Thymus (tissue), 14 donors: Measurements from ENCODE around the gene CTNNA1. TPM values are rescaled to one million over a fixed set of nuclear protein-coding genes. Genes with fewer than 3 reads are reported as not detected.
"Not testable (repeated sequence)": the region's sequence is repeated elsewhere in the genome, so short reads cannot be mapped to it uniquely, and the experiment has no call there.

Experiments
- DNase-seq, 9 donors: peaks; one replicate each; pipeline ENCODE4 v3.0.0-alpha.2; 2013; ENCODE audit warnings: low spot score in 9 of 9, low read depth in 6 of 9, missing footprints in 1 of 9
- H3K27ac ChIP-seq, 2 donors: one replicate each; pipeline ENCODE4 v1.5.1; 2013; ENCODE audit warnings: control low read depth in 1 of 2, low read depth in 1 of 2, low read length in 1 of 2, mild to moderate bottlenecking in 1 of 2, moderate library complexity in 1 of 2
- H3K27me3 ChIP-seq, 2 donors: one replicate each; pipeline ENCODE4 v1.5.1; 2013; ENCODE audit warnings: low read length in 1 of 2; ENCODE audit not compliant: control insufficient read depth in 2 of 2, insufficient read depth in 1 of 2
- H3K36me3 ChIP-seq, 2 donors: one replicate each; pipeline ENCODE4 v1.5.1; 2013; ENCODE audit warnings: low read length in 1 of 2, mild to moderate bottlenecking in 1 of 2, moderate library complexity in 1 of 2; ENCODE audit not compliant: control insufficient read depth in 2 of 2, insufficient read depth in 2 of 2
- H3K4me1 ChIP-seq, 2 donors: one replicate each; pipeline ENCODE4 v1.5.1; 2013; ENCODE audit warnings: low read length in 2 of 2; ENCODE audit not compliant: control insufficient read depth in 2 of 2, insufficient read depth in 2 of 2
- H3K4me3 ChIP-seq, 2 donors: one replicate each; pipeline ENCODE4 v1.5.1; 2013; ENCODE audit warnings: low read length in 2 of 2, control low read depth in 1 of 2, mild to moderate bottlenecking in 1 of 2
- H3K9me3 ChIP-seq, 2 donors: one replicate each; pipeline ENCODE4 v1.5.1; 2013; ENCODE audit warnings: low read length in 1 of 2, mild to moderate bottlenecking in 1 of 2; ENCODE audit not compliant: control insufficient read depth in 2 of 2, insufficient read depth in 1 of 2
- WGBS: extraction: QIAGEN DNeasy Blood & Tissue Kit; methylation state at CpG from one replicate; pipeline ENCODE4 v1.1.7; 2013; 5-methylcytosine and 5-hydroxymethylcytosine counted together
- long read RNA-seq, 10 donors: transcript quantifications; one replicate each; lab custom pipeline, GENCODE V29; 2026
- polyA plus RNA-seq: library from polyadenylated mRNA; stranded (reverse); fragments of 200-250 nt; gene quantifications from one replicate; pipeline ENCODE4 v1.2.3, GENCODE V29; 2013
- total RNA-seq: library from RNA; stranded (reverse); fragments of 120-200 nt; gene quantifications from one replicate; pipeline ENCODE4 v1.2.4, GENCODE V29; 2013
- donor health status: healthy.

Gene CTNNA1
- total RNA-seq, result 53.4 TPM
- polyA plus RNA-seq, result 67.1 TPM
- long read RNA-seq, donor 1, partial matches to known transcripts, result 0 of 3 reads
- long read RNA-seq, donor 1, other reads (novel, unspliced or antisense), result 0 of 3 reads
- long read RNA-seq, donor 2, result 0 reads
- long read RNA-seq, donor 3, transcript CTNNA1-201 (18 exons, 3,756 nt), result major isoform, 5 of 36 reads
- long read RNA-seq, donor 3, partial matches to known transcripts, result 27 of 36 reads
- long read RNA-seq, donor 3, other reads (novel, unspliced or antisense), result 0 of 36 reads
- long read RNA-seq, donor 4, transcript CTNNA1-201 (18 exons, 3,756 nt), result major isoform, 5 of 11 reads
- long read RNA-seq, donor 4, partial matches to known transcripts, result 6 of 11 reads
- long read RNA-seq, donor 4, other reads (novel, unspliced or antisense), result 0 of 11 reads
- long read RNA-seq, donor 5, transcript CTNNA1-201 (18 exons, 3,756 nt), result major isoform, 17 of 31 reads
- long read RNA-seq, donor 5, partial matches to known transcripts, result 9 of 31 reads
- long read RNA-seq, donor 5, other reads (novel, unspliced or antisense), result 0 of 31 reads
- long read RNA-seq, donor 6, transcript CTNNA1-201 (18 exons, 3,756 nt), result major isoform, 7 of 18 reads
- long read RNA-seq, donor 6, partial matches to known transcripts, result 7 of 18 reads
- long read RNA-seq, donor 6, other reads (novel, unspliced or antisense), result 0 of 18 reads
- long read RNA-seq, donor 7, transcript CTNNA1-201 (18 exons, 3,756 nt), result major isoform, 8 of 16 reads
- long read RNA-seq, donor 7, partial matches to known transcripts, result 6 of 16 reads
- long read RNA-seq, donor 7, other reads (novel, unspliced or antisense), result 0 of 16 reads
- long read RNA-seq, donor 8, partial matches to known transcripts, result 0 of 3 reads
- long read RNA-seq, donor 8, other reads (novel, unspliced or antisense), result 0 of 3 reads
- long read RNA-seq, donor 9, partial matches to known transcripts, result 0 of 3 reads
- long read RNA-seq, donor 9, other reads (novel, unspliced or antisense), result 0 of 3 reads
- long read RNA-seq, donor 10, partial matches to known transcripts, result 0 of 3 reads
- long read RNA-seq, donor 10, other reads (novel, unspliced or antisense), result 0 of 3 reads

GRCh38 chr5:138752951-138753793, at the start of gene CTNNA1:
TSS of gene CTNNA1 (plus strand) at chr5:138753425. CDS start at chr5:138781925, 28,500 bp downstream.
- peak in 4 of 9 donors; percentile 26 to 61 (median 32) for DNase-seq
- H3K4me1 ChIP-seq, result peaks cover 4 to 14% of the 10 kb centered on the region in 2 donors
- WGBS, result under 1% methylated on average over 102 of the region's 102 CpGs

DNA sequence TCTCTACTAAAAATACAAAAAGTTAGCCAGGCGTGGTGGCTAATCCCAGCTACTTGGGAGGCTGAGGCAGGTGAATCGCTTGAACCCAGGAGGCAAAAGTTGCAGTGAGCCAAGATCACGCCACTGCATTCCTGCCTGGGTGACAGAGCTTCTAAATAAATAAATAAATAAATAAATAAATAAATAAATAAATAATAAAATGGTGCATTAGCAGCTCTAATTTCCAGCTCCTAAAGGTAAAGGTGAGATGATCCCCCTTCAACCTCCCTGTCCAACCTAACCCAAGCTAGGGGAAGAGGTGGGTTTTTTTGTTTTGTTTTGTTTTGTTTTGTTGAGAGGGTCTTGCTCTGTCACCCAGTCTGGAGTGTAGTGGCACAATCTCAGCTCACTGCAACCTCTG, 49.4 kb upstream of the CTNNA1 start:
- WGBS, result 97% methylated on average over 3 of the region's 3 CpGs
- H3K4me1 ChIP-seq, H3K36me3 ChIP-seq, H3K27ac ChIP-seq, H3K4me3 ChIP-seq, H3K9me3 ChIP-seq, DNase-seq: not testable (repeated sequence)
- H3K27me3 ChIP-seq, result peaks cover 5 to 45% of the 10 kb centered on the region in 2 donors

More at GRCh38 chr5:138752951-138753793, at the start of gene CTNNA1:
- H3K9me3 ChIP-seq, result peaks cover 0 to 4% of the 10 kb centered on the region in 2 donors
- peaks cover 47 to 71% of the 10 kb centered on the region in 2 donors for H3K27me3 ChIP-seq
- H3K36me3 ChIP-seq, result no peaks in the 10 kb centered on the region
- H3K27ac ChIP-seq, result peak within 1 kb of the TSS; percentile 75 to 88
- H3K4me3 ChIP-seq, result peak within 1 kb of the TSS; percentile 53 to 64

- DNase-seq, result no peak
- peaks cover 0 to 8% of the 10 kb centered on the region in 2 donors for H3K4me1 ChIP-seq
- H3K36me3 ChIP-seq, result no peaks in the 10 kb centered on the region
- H3K9me3 ChIP-seq, result no peaks in the 10 kb centered on the region
- H3K27me3 ChIP-seq, result peaks cover 5 to 44% of the 10 kb centered on the region in 2 donors
- no peak overlapping the region for H3K27ac ChIP-seq
- WGBS, result 81% methylated on average over 3 of the region's 3 CpGs
- no peak overlapping the region for H3K4me3 ChIP-seq
Observed at GRCh38 chr5:138705007-138705406, 48.2 kb upstream of the CTNNA1 start.

GRCh38 chr5:138705567-138705966, 47.7 kb upstream of the CTNNA1 start:
- no peaks in the 10 kb centered on the region for H3K9me3 ChIP-seq
- H3K27me3 ChIP-seq, result peaks cover 5 to 44% of the 10 kb centered on the region in 2 donors
- H3K36me3 ChIP-seq, result no peaks in the 10 kb centered on the region
- WGBS, result 88% methylated on average over 1 of the region's 1 CpG
- no peak overlapping the region for H3K4me3 ChIP-seq
- no peak overlapping the region for H3K27ac ChIP-seq
- H3K4me1 ChIP-seq, result peaks cover 0 to 8% of the 10 kb centered on the region in 2 donors
- no peak for DNase-seq

GRCh38 chr5:138706655-138707480, 46.4 kb upstream of the CTNNA1 start:
- no peak overlapping the region for H3K4me3 ChIP-seq
- H3K4me1 ChIP-seq, result peaks cover 0 to 8% of the 10 kb centered on the region in 2 donors
- no peaks in the 10 kb centered on the region for H3K9me3 ChIP-seq
- DNase-seq, result no peak
- peaks cover 5 to 41% of the 10 kb centered on the region in 2 donors for H3K27me3 ChIP-seq
- H3K27ac ChIP-seq, result no peak overlapping the region
- no peaks in the 10 kb centered on the region for H3K36me3 ChIP-seq
- WGBS, result 85% methylated on average over 10 of the region's 10 CpGs

DNA sequence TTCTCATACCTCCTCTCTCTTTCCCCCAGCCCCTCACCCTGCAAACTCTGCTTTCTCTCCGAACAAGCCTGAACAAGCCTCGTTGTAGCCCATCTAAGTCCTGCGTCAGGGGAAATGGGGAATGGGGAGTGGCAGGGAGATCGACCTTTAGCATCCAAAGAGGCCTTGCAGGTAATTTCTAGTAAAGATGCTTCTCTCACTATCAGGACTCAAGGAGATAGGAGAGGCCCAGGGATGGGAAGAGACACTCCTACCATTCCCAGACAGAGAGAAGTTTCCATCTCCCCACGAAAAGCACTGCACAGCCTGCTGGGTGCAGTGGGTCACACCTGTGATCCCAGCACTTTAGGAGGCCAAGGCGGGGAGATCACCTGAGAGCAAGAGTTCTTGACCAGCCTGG, 44.4 kb upstream of the CTNNA1 start:
- no peaks in the 10 kb centered on the region for H3K36me3 ChIP-seq
- no peaks in the 10 kb centered on the region for H3K9me3 ChIP-seq
- no peak overlapping the region for H3K27ac ChIP-seq
- no peak overlapping the region for H3K4me3 ChIP-seq
- DNase-seq, result no peak
- H3K4me1 ChIP-seq, result peaks cover 0 to 8% of the 10 kb centered on the region in 2 donors
- H3K27me3 ChIP-seq, result peaks cover 2 to 34% of the 10 kb centered on the region in 2 donors
- WGBS, result 91% methylated on average over 6 of the region's 6 CpGs

- 87% methylated on average over 9 of the region's 9 CpGs for WGBS
Observed at GRCh38 chr5:138709202-138709601, 44.0 kb upstream of the CTNNA1 start.

DNA sequence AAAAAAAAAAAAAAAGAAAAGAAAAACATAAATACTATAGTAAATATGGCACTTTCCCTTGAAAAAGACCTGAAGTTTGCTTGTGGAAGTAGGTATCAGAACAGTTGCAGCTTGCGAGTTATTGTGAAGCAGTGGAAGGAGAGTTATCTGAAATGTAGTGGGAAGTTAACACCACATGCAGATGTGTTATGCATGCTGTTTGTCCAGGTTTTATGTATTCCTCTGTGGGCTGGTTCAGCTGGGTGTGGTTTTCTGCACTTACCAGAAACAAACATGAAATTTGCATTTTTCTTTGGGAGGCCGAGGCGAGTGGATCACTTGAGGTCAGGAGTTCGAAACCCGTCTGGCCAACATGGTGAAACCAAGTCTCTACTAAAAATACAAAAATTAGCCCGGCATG, 42.1 kb upstream of the CTNNA1 start:
- no peak for DNase-seq
- 89% methylated on average over 6 of the region's 6 CpGs for WGBS
- Histone ChIP-seq H3K27me3 (peaks cover 2 to 28% of the 10 kb centered on the region in 2 donors), H3K27ac (no peak overlapping the region), H3K4me1 (no peaks in the 10 kb centered on the region), H3K9me3 (no peaks in the 10 kb centered on the region), H3K36me3 (no peaks in the 10 kb centered on the region), H3K4me3 (no peak overlapping the region)

More at GRCh38 chr5:138709202-138709601, 44.0 kb upstream of the CTNNA1 start:
- H3K36me3 ChIP-seq, result no peaks in the 10 kb centered on the region
- H3K4me3 ChIP-seq, result no peak overlapping the region
- no peak for DNase-seq
- no peak overlapping the region for H3K27ac ChIP-seq
- no peaks in the 10 kb centered on the region for H3K9me3 ChIP-seq
- H3K4me1 ChIP-seq, result peaks cover 0 to 6% of the 10 kb centered on the region in 2 donors
- peaks cover 2 to 32% of the 10 kb centered on the region in 2 donors for H3K27me3 ChIP-seq
